BLaER1 treated with 17β-estradiol and CSF1 and Interleukin-3, amounts not matched to agents 10 nM and 100 nM (cell line): ENCODE data around the gene GDF9.
A peak's percentile ranks its signal among the peaks of the same experiment; 100 is the strongest.

Source experiments
- H3K27ac ChIP-seq, 11 experiments: shearing (Covaris generic); formaldehyde crosslinking; 2 replicates each; pipeline ENCODE4 v1.8.1; 2022
- H3K27me3 ChIP-seq, 11 experiments: shearing (Covaris generic); formaldehyde crosslinking; 2 replicates each; pipeline ENCODE4 v1.8.1; 2022
- H3K36me3 ChIP-seq, 11 experiments: shearing (Covaris generic); formaldehyde crosslinking; 2 replicates each; pipeline ENCODE4 v1.8.1; 2022
- H3K4me1 ChIP-seq, 10 experiments: shearing (Covaris generic); formaldehyde crosslinking; 2 replicates each; pipeline ENCODE4 v1.8.1; 2022
- H3K4me2 ChIP-seq, 11 experiments: shearing (Covaris generic); formaldehyde crosslinking; 2 replicates each; pipeline ENCODE4 v1.8.1; 2022
- H3K4me3 ChIP-seq, 10 experiments: shearing (Covaris generic); formaldehyde crosslinking; 2 replicates each; pipeline ENCODE4 v1.8.1; 2022
- H3K9ac ChIP-seq, 11 experiments: shearing (Covaris generic); formaldehyde crosslinking; 2 replicates each; pipeline ENCODE4 v1.8.1; 2022
- H3K9me3 ChIP-seq, 11 experiments: shearing (Covaris generic); formaldehyde crosslinking; replicated peaks in 1 of 11; 2 replicates each; pipeline ENCODE4 v1.8.1; 2022
- H4K20me1 ChIP-seq, 11 experiments: shearing (Covaris generic); formaldehyde crosslinking; 2 replicates each; pipeline ENCODE4 v1.8.1; 2022
- Cebpa-rat ChIP-seq, 11 experiments: shearing (Covaris generic); IDR thresholded peaks; 2 replicates each; pipeline ENCODE4 v1.8.1; 2022

The GDF9 gene

DNA sequence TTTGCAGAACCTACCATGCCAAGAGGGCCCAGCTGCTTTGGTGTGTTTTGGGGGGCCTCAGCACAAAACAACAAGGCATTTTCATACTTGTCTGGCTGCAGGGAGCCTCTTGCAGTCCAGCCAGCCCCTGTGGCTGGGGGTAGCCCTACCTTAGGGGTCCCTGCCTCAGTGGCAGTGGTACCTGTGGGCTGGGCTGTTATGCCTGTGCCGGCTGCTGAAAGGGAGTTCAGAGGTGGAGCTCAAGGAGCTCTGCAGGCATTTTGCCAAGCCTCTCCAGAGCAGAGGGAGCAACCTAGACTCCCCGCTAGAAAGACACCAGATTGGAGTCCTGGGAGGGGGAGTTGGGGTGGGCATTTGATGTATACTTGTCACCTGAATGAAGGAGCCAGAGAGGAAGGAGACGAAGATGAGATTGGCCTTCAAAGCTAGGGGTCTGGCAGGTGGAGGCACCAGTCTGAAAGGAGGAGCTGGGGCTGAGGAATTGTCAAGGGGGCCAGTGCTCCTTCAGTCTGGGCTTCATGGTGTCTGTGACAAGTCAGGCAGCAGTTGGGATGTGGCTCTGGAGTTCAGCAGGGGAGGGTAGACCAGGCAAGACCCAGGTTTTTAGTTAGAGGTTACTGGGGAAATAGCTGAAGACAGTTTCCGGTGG is 37.3 kb downstream of the GDF9 start:
- Histone ChIP-seq H3K4me2 (peak overlapping the region in 8 of 11 experiments; percentile 87 to 97 (median 94); a peak in 13 of 22 replicates), H3K4me1 (peaks cover 5 to 28% (median 14%) of the 10 kb centered on the region in 10 experiments; a peak in 17 of 20 replicates), H3K27me3 (peaks cover 59 to 88% (median 82%) of the 10 kb centered on the region in 11 experiments), H3K36me3 (peaks cover 0 to 42% (median 0%) of the 10 kb centered on the region in 11 experiments; a peak in 9 of 22 replicates), H3K9me3 (no peaks in the 10 kb centered on the region; a peak in 1 of 22 replicates), H3K9ac (peak overlapping the region in 5 of 11 experiments; percentile 82 to 93 (median 86); a peak in 5 of 22 replicates), H4K20me1 (peaks cover 0 to 59% (median 28%) of the 10 kb centered on the region in 11 experiments; a peak in 15 of 22 replicates), H3K27ac (no peak overlapping the region), H3K4me3 (peak overlapping the region in 5 of 10 experiments; percentile 72 to 86 (median 82); a peak in 7 of 20 replicates)
- TF ChIP-seq Cebpa-rat (IDR thresholded peaks at IDR 0.05): no peak

DNA sequence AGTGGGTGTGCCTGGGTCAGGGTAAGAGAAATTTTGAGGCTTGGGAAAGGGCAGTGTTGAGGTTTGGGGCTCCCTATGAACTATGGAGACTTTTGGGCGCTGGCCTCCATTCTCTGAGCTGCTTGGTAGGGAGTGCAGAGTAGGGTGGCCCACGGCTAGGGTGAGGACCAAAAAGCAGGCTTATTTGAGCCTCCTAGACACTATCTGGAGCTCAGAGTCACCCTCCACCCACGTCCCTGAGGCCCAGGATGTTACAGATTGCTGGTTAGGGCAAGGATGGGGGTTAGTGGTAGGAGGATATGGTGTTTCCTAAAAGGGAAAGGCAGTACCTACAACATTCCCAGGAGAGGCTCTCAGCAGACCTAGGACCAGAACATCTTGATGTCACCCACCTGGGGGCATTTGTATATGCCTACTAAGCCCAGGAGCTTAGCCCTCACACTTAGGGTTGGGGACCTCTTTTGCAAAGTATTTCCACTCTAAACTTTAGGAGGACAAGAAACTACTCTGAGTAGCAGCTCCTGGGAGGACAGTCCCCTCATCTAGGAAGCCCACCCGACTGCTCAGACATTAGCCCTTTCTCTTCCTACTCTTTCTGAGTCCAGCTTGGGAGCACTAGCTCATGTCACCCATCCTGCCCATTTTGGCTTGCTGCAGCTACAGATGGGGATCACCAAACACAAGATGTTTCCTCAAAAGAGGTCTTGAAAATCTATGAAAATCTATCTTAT is 38.2 kb downstream of the GDF9 start:
- peaks cover 0 to 49% (median 0%) of the 10 kb centered on the region in 11 experiments; a peak in 9 of 22 replicates for H3K36me3 ChIP-seq
- TF ChIP-seq Cebpa-rat (IDR thresholded peaks at IDR 0.05): no peak
- peak overlapping the region in 2 of 11 experiments; percentile 4 to 16; a peak in 1 of 22 replicates for H3K4me2 ChIP-seq
- H3K4me3 ChIP-seq: no peak overlapping the region
- no peak overlapping the region for H3K9ac ChIP-seq
- peaks cover 0 to 68% (median 32%) of the 10 kb centered on the region in 11 experiments; a peak in 15 of 22 replicates for H4K20me1 ChIP-seq
- peaks cover 5 to 35% (median 17%) of the 10 kb centered on the region in 10 experiments; a peak in 17 of 20 replicates for H3K4me1 ChIP-seq
- peaks cover 67 to 97% (median 90%) of the 10 kb centered on the region in 11 experiments for H3K27me3 ChIP-seq
- H3K27ac ChIP-seq: no peak overlapping the region
- no peaks in the 10 kb centered on the region; a peak in 1 of 22 replicates for H3K9me3 ChIP-seq

DNA sequence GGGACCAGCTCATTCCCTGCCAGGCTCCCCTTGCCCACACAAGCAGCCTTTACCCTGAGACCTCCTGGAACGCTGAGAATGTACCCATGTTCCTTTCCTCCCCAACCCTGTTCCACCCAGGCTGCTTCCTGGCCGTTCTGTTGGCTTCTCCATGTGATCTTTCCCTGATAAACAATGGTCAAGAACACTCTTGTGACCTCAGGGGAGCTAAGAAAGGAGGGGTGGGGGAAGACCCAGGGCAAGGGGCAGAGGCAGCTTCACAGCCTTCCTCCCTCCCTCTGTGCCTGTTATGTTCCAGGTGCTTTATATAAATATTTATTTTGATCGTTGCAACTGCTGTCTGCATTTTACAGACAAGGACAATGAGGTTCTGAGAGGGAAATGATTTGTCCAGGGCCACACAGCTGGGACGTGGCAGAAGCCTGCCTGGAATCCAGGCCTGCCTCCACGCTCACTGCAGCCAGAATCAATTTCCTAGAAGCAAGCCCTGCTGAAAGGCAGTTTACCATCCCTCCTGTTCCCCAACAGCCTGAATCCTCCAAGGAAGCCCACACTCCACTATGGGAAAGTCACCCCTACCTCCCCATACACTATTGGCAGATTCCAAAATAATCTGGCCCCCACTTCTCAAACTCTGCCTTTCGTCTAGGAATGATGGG is 39.7 kb downstream of the GDF9 start:
- TF ChIP-seq Cebpa-rat (IDR thresholded peaks at IDR 0.05): no peak
- peaks cover 5 to 38% (median 17%) of the 10 kb centered on the region in 10 experiments; a peak in 17 of 20 replicates for H3K4me1 ChIP-seq
- H3K9ac ChIP-seq: no peak overlapping the region
- peaks cover 0 to 54% (median 0%) of the 10 kb centered on the region in 11 experiments; a peak in 9 of 22 replicates for H3K36me3 ChIP-seq
- H3K9me3 ChIP-seq: no peaks in the 10 kb centered on the region; a peak in 1 of 22 replicates
- no peak overlapping the region for H3K4me2 ChIP-seq
- H3K4me3 ChIP-seq: no peak overlapping the region
- no peak overlapping the region for H3K27ac ChIP-seq
- peaks cover 0 to 80% (median 32%) of the 10 kb centered on the region in 11 experiments; a peak in 15 of 22 replicates for H4K20me1 ChIP-seq
- peaks cover 82 to 100% (median 100%) of the 10 kb centered on the region in 11 experiments for H3K27me3 ChIP-seq

DNA sequence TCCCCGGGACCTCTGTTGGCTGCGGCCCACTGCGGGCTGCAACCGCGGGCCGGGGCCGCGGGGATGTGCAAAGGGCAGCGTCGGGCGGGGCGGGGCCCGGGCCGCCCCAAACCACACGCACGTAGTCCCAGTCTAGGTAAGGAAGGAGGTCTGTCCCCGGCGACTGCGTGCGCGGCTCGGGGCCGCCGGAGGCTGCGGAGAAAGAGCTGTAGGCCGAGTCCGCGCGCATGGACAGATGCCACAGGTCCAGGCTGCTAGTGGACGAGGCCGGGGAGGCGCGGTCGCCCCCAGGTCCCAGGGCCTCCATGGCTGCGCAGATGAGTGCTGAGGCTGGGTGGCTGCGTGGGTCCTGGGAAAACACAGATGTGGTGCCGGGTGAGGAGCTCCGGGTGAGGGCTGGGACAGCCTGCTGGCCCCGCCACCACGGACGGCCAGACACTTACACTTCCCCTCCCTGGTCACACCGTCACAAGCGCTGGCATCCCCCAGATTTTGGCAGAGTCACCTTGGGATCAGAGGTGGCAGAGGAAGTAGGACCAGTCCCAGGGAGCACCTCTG is 40.4 kb downstream of the GDF9 start:
- H3K9ac ChIP-seq: no peak overlapping the region
- no peak overlapping the region for H3K4me3 ChIP-seq
- no peak overlapping the region for H3K4me2 ChIP-seq
- no peak for TF ChIP-seq Cebpa-rat (IDR thresholded peaks at IDR 0.05)
- peaks cover 82 to 100% (median 100%) of the 10 kb centered on the region in 11 experiments for H3K27me3 ChIP-seq
- no peaks in the 10 kb centered on the region; a peak in 1 of 22 replicates for H3K9me3 ChIP-seq
- no peak overlapping the region for H3K27ac ChIP-seq
- H3K4me1 ChIP-seq: peaks cover 5 to 34% (median 15%) of the 10 kb centered on the region in 10 experiments; a peak in 17 of 20 replicates
- H3K36me3 ChIP-seq: peaks cover 0 to 54% (median 0%) of the 10 kb centered on the region in 11 experiments; a peak in 9 of 22 replicates
- H4K20me1 ChIP-seq: peaks cover 0 to 80% (median 32%) of the 10 kb centered on the region in 11 experiments; a peak in 15 of 22 replicates

DNA sequence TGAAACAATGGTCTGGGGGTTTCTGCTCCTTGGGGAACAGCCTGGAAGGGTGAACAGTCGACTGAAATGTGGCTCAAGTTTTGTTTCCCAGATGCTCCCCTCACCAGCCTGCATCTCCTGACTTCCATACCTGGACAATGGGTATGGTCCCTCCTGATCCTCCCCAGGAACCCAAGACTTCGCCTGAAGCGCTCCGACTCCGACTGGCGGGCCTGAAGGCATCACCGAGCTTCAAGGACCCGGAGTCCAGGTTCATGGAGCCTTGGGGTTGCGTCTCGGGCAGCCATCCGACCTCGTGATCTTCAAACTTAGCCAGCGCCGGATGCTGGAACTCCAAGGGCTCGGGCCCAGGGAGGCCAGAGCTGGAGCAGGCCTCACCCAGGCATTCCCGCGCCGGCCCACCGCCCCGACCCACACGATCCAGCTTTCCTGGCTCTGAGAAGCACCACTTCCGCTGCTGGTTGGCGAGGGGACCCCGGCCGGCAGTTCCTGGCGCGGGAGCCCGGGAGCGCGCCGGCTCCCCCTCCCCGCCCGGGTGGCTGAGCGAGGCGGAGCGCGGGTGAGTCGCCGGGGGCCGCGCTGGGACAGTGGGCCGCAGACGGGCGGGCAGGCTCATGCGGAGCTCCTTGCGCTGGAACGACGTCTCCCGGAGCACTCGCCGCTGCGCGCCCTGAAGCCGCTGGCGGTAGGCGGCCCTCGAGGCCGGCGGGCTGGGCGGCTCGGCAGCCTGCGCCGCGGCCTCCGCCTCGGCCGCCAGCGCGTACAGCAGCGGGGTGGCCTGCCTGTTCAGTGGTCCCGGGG is 41.0 kb downstream of the GDF9 start:
- Histone ChIP-seq H3K4me3 (no peak overlapping the region), H3K9ac (no peak overlapping the region), H3K4me1 (peaks cover 0 to 31% (median 11%) of the 10 kb centered on the region in 10 experiments; a peak in 13 of 20 replicates), H3K4me2 (no peak overlapping the region), H3K27ac (no peak overlapping the region), H3K27me3 (peaks cover 82 to 100% (median 100%) of the 10 kb centered on the region in 11 experiments), H3K36me3 (peaks cover 0 to 54% (median 0%) of the 10 kb centered on the region in 11 experiments; a peak in 9 of 22 replicates), H4K20me1 (peaks cover 0 to 86% (median 32%) of the 10 kb centered on the region in 11 experiments; a peak in 15 of 22 replicates), H3K9me3 (no peaks in the 10 kb centered on the region; a peak in 1 of 22 replicates)
- TF ChIP-seq Cebpa-rat (IDR thresholded peaks at IDR 0.05): no peak

DNA sequence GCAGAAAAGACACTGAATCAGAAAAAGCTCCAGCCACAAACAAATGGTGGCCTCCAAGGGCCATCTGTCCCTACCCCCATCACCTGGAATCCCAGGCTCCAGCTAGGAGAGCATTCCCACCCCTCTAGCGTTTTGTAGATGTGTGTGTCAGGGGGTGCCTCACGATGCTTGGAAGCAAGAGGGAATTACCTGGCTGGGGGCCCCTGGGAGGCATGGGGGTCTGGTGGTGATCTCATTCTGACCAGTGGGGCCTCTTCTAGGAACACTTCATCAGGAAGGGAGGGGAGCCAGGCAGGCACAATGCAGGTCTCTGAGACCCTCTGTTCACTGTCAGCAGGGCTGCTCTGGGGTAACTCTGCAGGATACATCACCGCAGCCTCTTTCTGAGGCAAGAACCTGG is 41.8 kb downstream of the GDF9 start:
- H3K36me3 ChIP-seq: peaks cover 0 to 54% (median 0%) of the 10 kb centered on the region in 11 experiments; a peak in 9 of 22 replicates
- TF ChIP-seq Cebpa-rat (IDR thresholded peaks at IDR 0.05): no peak
- H3K27ac ChIP-seq: no peak overlapping the region
- H3K27me3 ChIP-seq: peaks cover 84 to 100% (median 100%) of the 10 kb centered on the region in 11 experiments
- peaks cover 0 to 30% (median 11%) of the 10 kb centered on the region in 10 experiments; a peak in 13 of 20 replicates for H3K4me1 ChIP-seq
- no peak overlapping the region for H3K4me3 ChIP-seq
- H4K20me1 ChIP-seq: peaks cover 0 to 82% (median 31%) of the 10 kb centered on the region in 11 experiments; a peak in 15 of 22 replicates
- no peaks in the 10 kb centered on the region; a peak in 1 of 22 replicates for H3K9me3 ChIP-seq
- no peak overlapping the region for H3K4me2 ChIP-seq
- H3K9ac ChIP-seq: no peak overlapping the region

DNA sequence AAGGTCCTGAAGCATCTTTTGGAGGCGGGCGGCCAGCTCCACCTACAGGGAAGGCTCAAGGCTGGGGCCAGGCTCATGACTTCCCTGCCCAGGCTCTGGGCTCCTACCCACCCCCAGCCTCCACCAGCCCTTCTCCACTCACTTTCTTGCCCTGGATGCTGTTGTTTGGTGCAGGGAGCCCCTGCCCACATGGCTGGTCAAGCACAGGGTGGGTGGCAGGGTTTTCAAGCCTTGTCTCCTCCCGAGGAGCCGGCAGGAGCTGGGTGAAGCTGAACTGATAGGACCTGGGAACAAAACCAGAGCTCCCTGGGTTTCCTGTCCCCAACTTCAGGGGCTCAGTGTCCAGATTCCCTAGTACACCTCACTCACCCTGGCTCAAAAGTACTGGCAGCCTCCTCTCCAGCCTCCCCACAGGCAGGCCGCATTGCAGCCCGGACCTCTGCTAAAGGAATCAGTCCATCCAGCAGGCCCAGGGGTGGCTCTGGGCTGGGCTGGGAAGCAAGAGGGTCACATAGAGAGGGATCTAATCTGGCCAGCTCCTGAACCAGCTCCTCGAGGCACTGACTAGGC is 42.7 kb downstream of the GDF9 start:
- peak overlapping the region; percentile 19 to 60 (median 42); a peak in 15 of 22 replicates for H3K4me2 ChIP-seq
- peaks cover 0 to 25% (median 8%) of the 10 kb centered on the region in 10 experiments; a peak in 9 of 20 replicates for H3K4me1 ChIP-seq
- H3K9me3 ChIP-seq: no peaks in the 10 kb centered on the region; a peak in 1 of 22 replicates
- no peak for TF ChIP-seq Cebpa-rat (IDR thresholded peaks at IDR 0.05)
- no peak overlapping the region for H3K27ac ChIP-seq
- H3K4me3 ChIP-seq: peak overlapping the region in 3 of 10 experiments; percentile 7 to 31 (median 16); a peak in 2 of 20 replicates
- H3K27me3 ChIP-seq: peaks cover 84 to 100% (median 100%) of the 10 kb centered on the region in 11 experiments
- peaks cover 0 to 50% (median 0%) of the 10 kb centered on the region in 11 experiments; a peak in 9 of 22 replicates for H3K36me3 ChIP-seq
- H3K9ac ChIP-seq: no peak overlapping the region; a peak in 1 of 22 replicates
- H4K20me1 ChIP-seq: peaks cover 0 to 73% (median 31%) of the 10 kb centered on the region in 11 experiments; a peak in 14 of 22 replicates
